B cell (primary cell): Measurements from ENCODE around the gene WDR18.
"Not testable (repeated sequence)": the region's sequence is repeated elsewhere in the genome, so short reads cannot be mapped to it uniquely, and the experiment has no call there.

Experiments
- EZH2 ChIP-seq: IDR thresholded peaks from 2 replicates; pipeline ENCODE4 v1.6.1; 2012; ENCODE audit warnings: borderline replicate concordance, low read depth, mild to moderate bottlenecking, moderate library complexity, low read length; ENCODE audit not compliant: insufficient read depth, poor library complexity, severe bottlenecking
- TF ChIP-seq, protein P1 (sequence below): fragments of 200-600 bp; IDR thresholded peaks from one replicate; pipeline ENCODE4 v1.8.0; 2022; ENCODE audit warnings: antibody characterized with exemption, mild to moderate bottlenecking

DNA sequence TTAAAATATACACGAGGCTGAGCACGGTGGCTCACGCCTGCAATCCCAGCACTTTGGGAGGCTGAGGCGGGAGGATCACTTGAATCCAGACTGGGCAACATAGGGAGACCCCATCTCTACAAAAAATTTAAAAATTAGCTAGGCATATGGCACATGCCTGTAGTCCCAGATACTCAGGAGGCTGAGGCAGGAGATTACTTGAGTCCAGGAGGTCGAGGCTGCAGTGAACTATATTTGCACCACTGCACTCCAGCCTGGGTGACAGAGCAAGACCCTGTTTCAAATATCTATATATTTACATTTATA is 39.7 kb downstream of the WDR18 start:
- TF ChIP-seq, protein P1, sequence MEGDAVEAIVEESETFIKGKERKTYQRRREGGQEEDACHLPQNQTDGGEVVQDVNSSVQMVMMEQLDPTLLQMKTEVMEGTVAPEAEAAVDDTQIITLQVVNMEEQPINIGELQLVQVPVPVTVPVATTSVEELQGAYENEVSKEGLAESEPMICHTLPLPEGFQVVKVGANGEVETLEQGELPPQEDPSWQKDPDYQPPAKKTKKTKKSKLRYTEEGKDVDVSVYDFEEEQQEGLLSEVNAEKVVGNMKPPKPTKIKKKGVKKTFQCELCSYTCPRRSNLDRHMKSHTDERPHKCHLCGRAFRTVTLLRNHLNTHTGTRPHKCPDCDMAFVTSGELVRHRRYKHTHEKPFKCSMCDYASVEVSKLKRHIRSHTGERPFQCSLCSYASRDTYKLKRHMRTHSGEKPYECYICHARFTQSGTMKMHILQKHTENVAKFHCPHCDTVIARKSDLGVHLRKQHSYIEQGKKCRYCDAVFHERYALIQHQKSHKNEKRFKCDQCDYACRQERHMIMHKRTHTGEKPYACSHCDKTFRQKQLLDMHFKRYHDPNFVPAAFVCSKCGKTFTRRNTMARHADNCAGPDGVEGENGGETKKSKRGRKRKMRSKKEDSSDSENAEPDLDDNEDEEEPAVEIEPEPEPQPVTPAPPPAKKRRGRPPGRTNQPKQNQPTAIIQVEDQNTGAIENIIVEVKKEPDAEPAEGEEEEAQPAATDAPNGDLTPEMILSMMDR = not testable (repeated sequence)
- TF ChIP-seq EZH2 = not testable (repeated sequence)
